Endothelial cell of umbilical vein (primary cell): ENCODE measurements around the gene TMIGD2.

Experiments used
- EZH2 ChIP-seq: IDR thresholded peaks from 2 replicates; pipeline ENCODE4 v1.6.1; 2012; ENCODE audit warnings: borderline replicate concordance, low read depth, mild to moderate bottlenecking, moderate library complexity, low read length, inconsistent platforms; ENCODE audit not compliant: severe bottlenecking
- FOS ChIP-seq: IDR thresholded peaks from 2 replicates; pipeline ENCODE4 v1.6.1; 2011; ENCODE audit warnings: mild to moderate bottlenecking, low read length, moderate library complexity, borderline replicate concordance; ENCODE audit not compliant: insufficient read depth
- MAX ChIP-seq: IDR thresholded peaks from 2 replicates; pipeline ENCODE4 v1.6.1; 2011; ENCODE audit not compliant: insufficient read depth, insufficient read length
- MYC ChIP-seq: IDR thresholded peaks from one replicate; pipeline ENCODE4 v1.6.1; 2011; ENCODE audit warnings: mild to moderate bottlenecking, low read depth, low read length
- POLR2AphosphoS5 ChIP-seq: IDR thresholded peaks from 2 replicates; pipeline ENCODE4 v1.6.1; 2012; ENCODE audit warnings: low read depth, mild to moderate bottlenecking, control low read depth, low read length, moderate library complexity; ENCODE audit not compliant: insufficient read depth
- TF ChIP-seq, protein P1 (sequence below), 2 donors: IDR thresholded peaks; 1 replicate in 1 of 2; 2 replicates in 1 of 2; pipeline ENCODE4 v1.5.1; 2011; ENCODE audit warnings: low read length in 2 of 2, mild to moderate bottlenecking in 2 of 2, moderate library complexity in 2 of 2, control low read depth in 1 of 2, inconsistent platforms in 1 of 2, low read depth in 1 of 2; ENCODE audit not compliant: insufficient read depth in 1 of 2; ENCODE audit errors: extremely low read depth in 1 of 2

- TF ChIP-seq MAX (no peak), POLR2AphosphoS5 (no peak), EZH2 (no peak), MYC (no peak), FOS (no peak)
- TF ChIP-seq, protein P1, sequence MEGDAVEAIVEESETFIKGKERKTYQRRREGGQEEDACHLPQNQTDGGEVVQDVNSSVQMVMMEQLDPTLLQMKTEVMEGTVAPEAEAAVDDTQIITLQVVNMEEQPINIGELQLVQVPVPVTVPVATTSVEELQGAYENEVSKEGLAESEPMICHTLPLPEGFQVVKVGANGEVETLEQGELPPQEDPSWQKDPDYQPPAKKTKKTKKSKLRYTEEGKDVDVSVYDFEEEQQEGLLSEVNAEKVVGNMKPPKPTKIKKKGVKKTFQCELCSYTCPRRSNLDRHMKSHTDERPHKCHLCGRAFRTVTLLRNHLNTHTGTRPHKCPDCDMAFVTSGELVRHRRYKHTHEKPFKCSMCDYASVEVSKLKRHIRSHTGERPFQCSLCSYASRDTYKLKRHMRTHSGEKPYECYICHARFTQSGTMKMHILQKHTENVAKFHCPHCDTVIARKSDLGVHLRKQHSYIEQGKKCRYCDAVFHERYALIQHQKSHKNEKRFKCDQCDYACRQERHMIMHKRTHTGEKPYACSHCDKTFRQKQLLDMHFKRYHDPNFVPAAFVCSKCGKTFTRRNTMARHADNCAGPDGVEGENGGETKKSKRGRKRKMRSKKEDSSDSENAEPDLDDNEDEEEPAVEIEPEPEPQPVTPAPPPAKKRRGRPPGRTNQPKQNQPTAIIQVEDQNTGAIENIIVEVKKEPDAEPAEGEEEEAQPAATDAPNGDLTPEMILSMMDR (IDR thresholded peaks at IDR 0.05; ENCODE audit: extremely low read depth in 1 of 2, insufficient read depth in 1 of 2, low read depth in 1 of 2, low read length in 2 of 2): no peak
Measured at GRCh38 chr19:4305659-4306058, 3.5 kb upstream of the TMIGD2 start.
